ENCODE results near the gene LRRC55.

GRCh38 chr11:57230316-57230715 lies 48.6 kb downstream of the LRRC55 start:
- no peak for TF ChIP-seq CTCF (optimal IDR thresholded peaks at IDR 0.05 in 1 of 3, IDR thresholded peaks at IDR 0.05 in 1 of 3, conservative IDR thresholded peaks at IDR 0.05 in 1 of 3; ENCODE audit: extremely low read depth in 1 of 3, insufficient read depth in 2 of 3, low read length in 3 of 3)
- TF ChIP-seq EZH2 (IDR thresholded peaks at IDR 0.05; ENCODE audit: low read length) = no peak

Measured in keratinocyte (primary cell).